ENCODE data around the gene CT45A5.
"Not testable (repeated sequence)": the region's sequence is repeated elsewhere in the genome, so short reads cannot be mapped to it uniquely, and the experiment has no call there.

The CT45A5 gene

DNA sequence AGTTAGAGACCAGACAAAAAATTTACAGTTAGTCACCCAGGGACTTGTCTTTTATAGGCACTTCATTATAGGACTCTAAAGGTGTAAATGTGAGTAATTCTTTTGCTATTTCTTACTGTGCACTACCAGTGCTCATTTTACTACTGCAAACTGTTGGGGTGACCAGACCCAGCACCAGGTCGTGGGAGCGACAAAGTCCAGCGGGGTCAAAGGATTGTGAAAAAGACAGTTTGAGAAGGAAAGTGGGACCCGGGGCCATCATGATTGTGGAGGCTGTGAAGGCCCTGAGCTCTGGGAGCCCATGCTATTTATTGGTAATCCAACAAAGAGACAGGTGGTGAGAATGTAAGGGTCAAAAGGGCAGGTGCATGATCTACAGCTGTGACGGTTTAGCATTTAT lies 50.6 kb downstream of the CT45A5 start:
- H2AFZ ChIP-seq (ENCODE audit: insufficient read depth, low read length, poor library complexity); H4K91ac ChIP-seq (ENCODE audit: low read depth, low read length); H3K4me3 ChIP-seq (ENCODE audit: low read depth, low read length); H3K14ac ChIP-seq (ENCODE audit: low read length); H3K4ac ChIP-seq (ENCODE audit: low read depth, low read length); H3K9ac ChIP-seq (ENCODE audit: low read length); H3K27me3 ChIP-seq (ENCODE audit: insufficient read depth, low read length); H3K23ac ChIP-seq (ENCODE audit: low read length); H2BK5ac ChIP-seq (ENCODE audit: low read depth, low read length, poor library complexity); H3K9me3 ChIP-seq (ENCODE audit: insufficient read depth, low read depth, low read length); H4K8ac ChIP-seq (ENCODE audit: low read depth, low read length); H2AK5ac ChIP-seq (ENCODE audit: low read length); H3K27ac ChIP-seq (ENCODE audit: low read depth, low read length); DNase-seq; H3K79me1 ChIP-seq (ENCODE audit: low read length); H3K4me1 ChIP-seq (ENCODE audit: control insufficient read depth in 1 of 2, insufficient read depth in 2 of 2, low read length in 2 of 2); H2BK12ac ChIP-seq (ENCODE audit: low read length); H2BK120ac ChIP-seq (ENCODE audit: insufficient read depth, low read length, poor library complexity); H4K12ac ChIP-seq (ENCODE audit: low read depth, low read length); H3K4me2 ChIP-seq (ENCODE audit: low read length); H3K79me2 ChIP-seq (ENCODE audit: control insufficient read depth, insufficient read depth, low read length, poor library complexity); H3K36me3 ChIP-seq (ENCODE audit: control insufficient read depth in 1 of 2, insufficient read depth in 2 of 2, low read length in 2 of 2); H3K18ac ChIP-seq (ENCODE audit: low read length): not testable (repeated sequence)
- no CpG with 5 or more reads among the region's 5 CpGs for whole genome bisulfite sequencing (ENCODE audit: extremely low coverage, insufficient coverage, insufficient read length)
